Gastroesophageal sphincter (tissue), 4 donors: ENCODE data around the gene MATN1. TPM values are rescaled to one million over a fixed set of nuclear protein-coding genes. Genes with fewer than 3 reads are reported as not detected.

Source experiments
- ATAC-seq: fragments of 150-250 bp; one replicate; pipeline ENCODE4 v1.9.1; 2016; ENCODE audit warnings: mild to moderate bottlenecking, moderate library complexity
- H3K27ac ChIP-seq, 4 donors: fragments of 200-600 bp; sonication (generic) in 3 of 4; 1 replicate in 3 of 4; 2 replicates in 1 of 4; pipeline ENCODE4 v1.5.1; 2016 to 2019
- H3K27me3 ChIP-seq: fragments of 200-600 bp; sonication (generic); one replicate; pipeline ENCODE4 v1.5.1; 2019
- H3K36me3 ChIP-seq, 2 donors: fragments of 200-600 bp; sonication (generic); one replicate each; pipeline ENCODE4 v1.5.1; 2019; ENCODE audit warnings: control low read depth in 1 of 2
- H3K4me1 ChIP-seq, 3 donors: fragments of 200-600 bp; sonication (generic); 1 replicate in 2 of 3; 2 replicates in 1 of 3; pipeline ENCODE4 v1.5.1; 2016 to 2019; ENCODE audit warnings: control low read depth in 2 of 3
- H3K4me3 ChIP-seq, 2 donors: fragments of 200-600 bp; sonication (generic); one replicate each; pipeline ENCODE4 v1.5.1; 2019; ENCODE audit warnings: mild to moderate bottlenecking in 1 of 2, moderate library complexity in 1 of 2
- H3K9me3 ChIP-seq, 3 donors: fragments of 200-600 bp; sonication (generic); one replicate each; pipeline ENCODE4 v1.5.1; 2017 to 2019; ENCODE audit warnings: control low read depth in 2 of 3
- EP300 ChIP-seq: sonication (generic); formaldehyde crosslinking; IDR thresholded peaks from one replicate; pipeline ENCODE4 v1.6.1; 2017; ENCODE audit warnings: antibody characterized with exemption, mild to moderate bottlenecking
- POLR2A ChIP-seq, 2 donors: fragments of 450-650 bp; IDR thresholded peaks; one replicate each; pipeline ENCODE4 v1.6.1; 2017; ENCODE audit warnings: antibody characterized with exemption in 2 of 2, mild to moderate bottlenecking in 2 of 2, moderate library complexity in 1 of 2
- POLR2AphosphoS5 ChIP-seq: sonication (generic); formaldehyde crosslinking; IDR thresholded peaks from one replicate; pipeline ENCODE4 v1.6.1; 2017; ENCODE audit warnings: antibody characterized with exemption
- WGBS, 2 donors: methylation state at CpG; one replicate each; pipeline ENCODE4 v1.1.5; 2018; ENCODE audit warnings: low coverage in 1 of 2; 5-methylcytosine and 5-hydroxymethylcytosine counted together
- total RNA-seq, 4 donors: library from RNA; depleted of rRNA; stranded (reverse); fragments of >200 nt; gene quantifications; one replicate each; pipeline ENCODE4 v1.1.0, GENCODE V29; 2016
- TF ChIP-seq, protein P1 (sequence below), 4 experiments: fragments of 200-600 bp in 2 of 4; fragments of 450-650 bp in 2 of 4; sonication (generic) in 1 of 4; IDR thresholded peaks; one replicate each; pipeline ENCODE4 v1.5.1; 2017 to 2019; ENCODE audit warnings: antibody characterized with exemption in 4 of 4, mild to moderate bottlenecking in 2 of 4, moderate library complexity in 2 of 4

Gene MATN1
- total RNA-seq, 4 donors from 2014 or later: not detected

DNA sequence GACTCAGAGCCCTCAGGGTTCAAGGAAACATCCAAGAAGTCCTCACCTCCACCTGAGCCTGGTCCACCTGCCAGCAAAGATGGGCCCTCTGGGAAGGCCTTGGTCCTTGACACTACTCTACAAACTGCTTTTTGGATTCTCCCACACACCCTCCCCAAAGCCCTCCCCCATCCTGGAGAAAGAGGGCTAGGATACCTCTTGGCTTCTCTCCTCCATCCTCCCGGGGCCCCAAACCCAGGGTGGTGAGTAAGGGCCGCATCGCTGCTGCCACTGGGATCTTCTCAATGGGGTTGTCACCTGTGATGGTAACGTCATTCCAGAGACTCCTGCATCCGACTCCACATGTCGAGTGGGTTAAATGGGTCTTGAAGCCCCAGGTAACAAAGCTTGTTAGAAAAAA lies 26.6 kb downstream of the MATN1 start:
- Histone ChIP-seq H3K27ac (no peak overlapping the region), H3K4me1 (peaks cover 0 to 53% (median 6%) of the 10 kb centered on the region in 3 donors), H3K4me3 (no peak overlapping the region), H3K27me3 (peaks cover 12% of the 10 kb centered on the region), H3K36me3 (no peaks in the 10 kb centered on the region), H3K9me3 (no peaks in the 10 kb centered on the region)
- no CpG with 5 or more reads among the region's 6 CpGs for WGBS, 2 donors
- ATAC-seq: no peak
- TF ChIP-seq POLR2A (IDR thresholded peaks at IDR 0.05) (no peak), EP300 (no peak), POLR2AphosphoS5 (no peak)
- TF ChIP-seq, protein P1, sequence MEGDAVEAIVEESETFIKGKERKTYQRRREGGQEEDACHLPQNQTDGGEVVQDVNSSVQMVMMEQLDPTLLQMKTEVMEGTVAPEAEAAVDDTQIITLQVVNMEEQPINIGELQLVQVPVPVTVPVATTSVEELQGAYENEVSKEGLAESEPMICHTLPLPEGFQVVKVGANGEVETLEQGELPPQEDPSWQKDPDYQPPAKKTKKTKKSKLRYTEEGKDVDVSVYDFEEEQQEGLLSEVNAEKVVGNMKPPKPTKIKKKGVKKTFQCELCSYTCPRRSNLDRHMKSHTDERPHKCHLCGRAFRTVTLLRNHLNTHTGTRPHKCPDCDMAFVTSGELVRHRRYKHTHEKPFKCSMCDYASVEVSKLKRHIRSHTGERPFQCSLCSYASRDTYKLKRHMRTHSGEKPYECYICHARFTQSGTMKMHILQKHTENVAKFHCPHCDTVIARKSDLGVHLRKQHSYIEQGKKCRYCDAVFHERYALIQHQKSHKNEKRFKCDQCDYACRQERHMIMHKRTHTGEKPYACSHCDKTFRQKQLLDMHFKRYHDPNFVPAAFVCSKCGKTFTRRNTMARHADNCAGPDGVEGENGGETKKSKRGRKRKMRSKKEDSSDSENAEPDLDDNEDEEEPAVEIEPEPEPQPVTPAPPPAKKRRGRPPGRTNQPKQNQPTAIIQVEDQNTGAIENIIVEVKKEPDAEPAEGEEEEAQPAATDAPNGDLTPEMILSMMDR (IDR thresholded peaks at IDR 0.05): no peak

DNA sequence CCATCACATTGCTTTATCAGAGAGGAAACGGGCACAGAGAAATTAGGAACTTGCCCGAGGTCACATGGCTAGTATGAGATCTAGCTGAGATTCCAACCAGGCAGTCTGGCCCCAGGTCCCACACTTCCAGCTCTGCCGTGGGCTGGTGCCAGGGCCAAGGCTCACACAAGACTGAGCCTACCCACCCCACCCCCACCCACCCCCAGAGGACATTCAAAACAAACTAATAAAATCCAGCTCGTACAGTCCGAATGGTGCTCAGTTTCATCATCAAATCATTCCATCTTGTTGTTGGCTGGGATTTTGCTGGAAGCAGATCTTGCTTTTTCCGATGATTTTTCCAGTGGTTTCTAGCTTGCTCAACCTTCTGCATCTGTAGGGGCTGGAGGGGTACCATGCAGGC lies 27.9 kb downstream of the MATN1 start:
- WGBS, 2 donors: 34 to 53% methylated on average over 4 to 6 of the region's 6 CpGs
- peaks cover 12% of the 10 kb centered on the region for H3K27me3 ChIP-seq
- H3K27ac ChIP-seq: no peak overlapping the region
- H3K36me3 ChIP-seq: no peaks in the 10 kb centered on the region
- TF ChIP-seq POLR2AphosphoS5: peak; percentile 39
- no peak for TF ChIP-seq POLR2A (IDR thresholded peaks at IDR 0.05)
- H3K4me1 ChIP-seq: peaks cover 0 to 41% (median 6%) of the 10 kb centered on the region in 3 donors
- H3K4me3 ChIP-seq: no peak overlapping the region
- peak; percentile 78 for ATAC-seq
- no peaks in the 10 kb centered on the region for H3K9me3 ChIP-seq

DNA sequence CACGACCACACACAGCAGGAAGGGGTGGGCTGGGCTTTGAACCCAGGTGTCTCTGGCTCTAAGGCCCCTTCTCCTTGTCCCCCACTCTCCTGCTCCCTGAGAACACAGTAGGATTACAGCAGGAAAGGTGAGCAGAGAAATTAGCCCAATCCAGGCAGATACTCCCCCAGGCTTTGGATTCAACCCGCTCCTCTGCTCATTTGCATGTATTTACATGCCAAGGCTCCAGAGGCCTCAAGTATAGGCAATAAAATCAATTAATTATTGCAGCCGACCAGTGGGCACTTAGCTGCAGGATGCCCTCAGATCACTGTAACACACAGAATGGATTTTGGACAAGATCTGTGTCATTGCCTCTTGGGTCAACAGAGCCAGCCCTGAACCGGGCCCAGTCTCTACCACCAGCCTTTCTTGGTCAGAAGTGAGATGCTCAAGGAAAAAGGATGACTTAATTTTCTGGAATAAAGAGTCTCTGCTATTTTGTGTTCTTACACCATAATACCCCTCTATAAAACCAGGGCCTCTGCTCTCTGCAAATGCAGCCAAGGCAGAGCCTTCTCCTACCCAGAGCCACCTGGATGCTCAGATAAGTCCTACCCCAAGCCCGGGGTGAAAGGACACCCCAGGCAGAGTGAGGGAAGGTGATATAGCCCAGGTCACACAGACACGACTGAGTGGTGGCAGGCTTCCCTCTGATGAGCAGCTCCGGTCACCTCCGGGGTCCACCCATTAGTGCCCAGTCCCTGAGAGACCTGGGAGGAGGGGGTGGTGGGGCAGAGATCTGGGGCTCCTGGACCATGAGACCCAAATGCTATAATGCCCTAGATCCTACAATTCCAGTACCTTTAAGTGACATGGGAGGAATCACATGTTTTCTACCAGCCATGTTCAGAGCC lies 28.9 kb downstream of the MATN1 start:
- no peak overlapping the region for H3K27ac ChIP-seq

DNA sequence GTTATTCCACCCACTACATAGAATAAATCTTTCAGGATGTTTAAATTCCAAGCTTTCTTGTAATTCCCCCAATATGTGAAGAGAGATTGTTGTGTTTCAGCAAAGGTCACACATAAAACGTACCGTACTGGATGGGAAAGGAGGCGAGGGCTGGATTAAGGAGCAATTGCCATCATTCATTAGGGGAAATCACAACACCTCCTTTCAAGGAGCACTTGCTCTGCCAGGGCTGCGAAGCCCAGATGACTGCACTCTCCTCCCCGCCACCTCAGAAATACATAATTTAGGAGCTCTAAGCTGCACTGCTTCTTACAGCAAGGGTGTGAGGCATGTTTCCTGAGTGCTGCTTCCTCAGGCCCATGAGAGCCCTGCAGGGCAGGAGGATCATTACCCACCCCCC lies 29.6 kb downstream of the MATN1 start:
- Histone ChIP-seq H3K36me3 (no peaks in the 10 kb centered on the region), H3K4me1 (peaks cover 0 to 33% (median 6%) of the 10 kb centered on the region in 3 donors), H3K27ac (no peak overlapping the region), H3K9me3 (no peaks in the 10 kb centered on the region), H3K27me3 (peaks cover 12% of the 10 kb centered on the region), H3K4me3 (no peak overlapping the region)
- no peak for ATAC-seq
- TF ChIP-seq POLR2AphosphoS5 (peak; percentile 84), EP300 (no peak)
- 35 to 65% methylated on average over 5 of the region's 5 CpGs for WGBS, 2 donors

More for the DNA sequence above, 28.9 kb downstream of the MATN1 start:
- H3K36me3 ChIP-seq: no peaks in the 10 kb centered on the region
- peaks cover 0 to 38% (median 6%) of the 10 kb centered on the region in 3 donors for H3K4me1 ChIP-seq
- WGBS, 2 donors: 60 to 72% methylated on average over 1 to 4 of the region's 8 CpGs
- no peak for ATAC-seq
- H3K9me3 ChIP-seq: no peaks in the 10 kb centered on the region
- H3K27me3 ChIP-seq: peaks cover 12% of the 10 kb centered on the region
- no peak overlapping the region for H3K4me3 ChIP-seq
- TF ChIP-seq POLR2A (IDR thresholded peaks at IDR 0.05) (no peak), POLR2AphosphoS5 (no peak), EP300 (no peak)
- TF ChIP-seq, protein P1 (IDR thresholded peaks at IDR 0.05): no peak

DNA sequence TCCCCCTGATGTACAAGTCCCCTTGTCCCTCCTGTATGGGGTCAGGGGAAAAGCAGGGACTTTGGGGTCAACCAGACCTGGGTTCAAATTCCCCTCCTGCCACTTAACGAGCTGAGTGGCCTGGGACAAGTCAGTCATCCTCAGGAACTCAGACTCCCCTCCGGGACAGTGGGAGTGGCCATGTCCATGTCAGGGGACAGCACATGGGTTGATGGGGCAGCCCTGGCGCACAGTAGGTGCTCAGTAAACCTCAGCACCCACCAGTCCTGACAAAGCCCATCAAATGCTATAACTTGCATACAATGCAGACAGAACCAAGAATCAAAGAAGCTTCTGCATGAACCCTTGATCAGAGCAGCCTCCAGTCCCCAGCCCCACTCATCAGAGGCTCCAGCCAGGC lies 30.0 kb downstream of the MATN1 start:
- no peaks in the 10 kb centered on the region for H3K36me3 ChIP-seq
- peaks cover 0 to 28% (median 3%) of the 10 kb centered on the region in 3 donors for H3K4me1 ChIP-seq
- H3K4me3 ChIP-seq: no peak overlapping the region
- no peak for ATAC-seq
- peaks cover 12% of the 10 kb centered on the region for H3K27me3 ChIP-seq
- no peaks in the 10 kb centered on the region for H3K9me3 ChIP-seq
- no peak overlapping the region for H3K27ac ChIP-seq
- TF ChIP-seq POLR2AphosphoS5 (no peak), EP300 (no peak), POLR2A (IDR thresholded peaks at IDR 0.05) (no peak)
- TF ChIP-seq, protein P1 (IDR thresholded peaks at IDR 0.05): no peak
- WGBS, 2 donors: 80% methylated on average over 1 of the region's 3 CpGs; no CpG with 5 or more reads in 1 of the 2 donors

DNA sequence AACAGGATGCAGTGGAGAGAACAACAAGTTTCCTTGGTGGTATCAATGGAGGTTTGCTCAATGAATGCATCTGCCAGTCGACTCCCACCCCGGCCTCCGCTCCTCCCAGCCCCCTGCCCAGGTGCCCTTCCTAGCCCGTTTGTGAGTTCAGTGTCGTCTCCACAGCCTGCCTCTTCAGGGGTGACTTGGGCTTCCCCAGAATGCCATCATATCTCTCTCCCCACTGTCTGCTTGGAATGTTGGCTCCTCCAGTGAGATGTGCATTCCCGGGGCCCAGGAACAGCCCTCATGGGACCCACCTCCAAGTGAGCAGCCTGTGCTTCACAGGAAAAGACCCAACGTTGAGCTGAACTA lies 30.5 kb downstream of the MATN1 start:
- no peak overlapping the region for H3K27ac ChIP-seq
- no peak for TF ChIP-seq POLR2A (IDR thresholded peaks at IDR 0.05)
- no peak for TF ChIP-seq POLR2AphosphoS5
- TF ChIP-seq, protein P1 (IDR thresholded peaks at IDR 0.05): no peak
- TF ChIP-seq EP300: no peak
- H3K9me3 ChIP-seq: no peaks in the 10 kb centered on the region
- 73 to 92% methylated on average over 3 to 7 of the region's 7 CpGs for WGBS, 2 donors
- no peak for ATAC-seq
- H3K36me3 ChIP-seq: no peaks in the 10 kb centered on the region
- no peak overlapping the region for H3K4me3 ChIP-seq
- H3K4me1 ChIP-seq: peaks cover 0 to 24% (median 3%) of the 10 kb centered on the region in 3 donors
- peaks cover 16% of the 10 kb centered on the region for H3K27me3 ChIP-seq
